CD14-positive monocyte (primary cell): Measurements from ENCODE around the gene PEX26. TPM values are rescaled to one million over a fixed set of nuclear protein-coding genes. Genes with fewer than 3 reads are reported as not detected.
"Not testable (repeated sequence)": the region's sequence is repeated elsewhere in the genome, so short reads cannot be mapped to it uniquely, and the experiment has no call there.

Experiments used
- DNase-seq, 3 donors: peaks; one replicate each; pipeline ENCODE4 v3.0.0-alpha.2; 2011 to 2022
- H2AFZ ChIP-seq: 2 replicates; pipeline ENCODE4 v1.6.0; 2012; ENCODE audit warnings: mild to moderate bottlenecking, low read depth, low read length, inconsistent platforms; ENCODE audit not compliant: insufficient read depth, poor library complexity, severe bottlenecking
- H3K27ac ChIP-seq, 2 donors: 1 replicate in 1 of 2; 2 replicates in 1 of 2; pipeline ENCODE4 v1.5.1; 2012 to 2013; ENCODE audit warnings: low read length in 2 of 2, control low read depth in 1 of 2, inconsistent platforms in 1 of 2, low read depth in 1 of 2, mild to moderate bottlenecking in 1 of 2
- H3K27me3 ChIP-seq, 2 donors: one replicate each; pipeline versions ENCODE4 v1.6.0 to v1.6.1; 2011 to 2013; ENCODE audit warnings: low read length in 2 of 2; ENCODE audit not compliant: control insufficient read depth in 2 of 2, insufficient read depth in 2 of 2
- H3K36me3 ChIP-seq, 2 donors: replicated peaks in 1 of 2; 1 replicate in 1 of 2; 2 replicates in 1 of 2; pipeline versions ENCODE4 v1.5.1 to v1.6.1; 2012 to 2013; ENCODE audit warnings: low read length in 2 of 2, control low read depth in 1 of 2, inconsistent platforms in 1 of 2, mild to moderate bottlenecking in 1 of 2; ENCODE audit not compliant: insufficient read depth in 2 of 2, control insufficient read depth in 1 of 2
- H3K4me1 ChIP-seq, 2 donors: 1 replicate in 1 of 2; 2 replicates in 1 of 2; pipeline versions ENCODE4 v1.5.1 to v1.6.1; 2012 to 2013; ENCODE audit warnings: low read length in 2 of 2, control low read depth in 1 of 2, inconsistent platforms in 1 of 2, mild to moderate bottlenecking in 1 of 2, moderate library complexity in 1 of 2; ENCODE audit not compliant: insufficient read depth in 2 of 2, control insufficient read depth in 1 of 2
- H3K4me2 ChIP-seq: replicated peaks from 2 replicates; pipeline ENCODE3; 2012; ENCODE audit warnings: low read length, moderate library complexity, mild to moderate bottlenecking; ENCODE audit not compliant: poor library complexity, severe bottlenecking; ENCODE audit errors: extremely low read depth
- H3K4me3 ChIP-seq, 3 experiments: fragments of 200-600 bp in 1 of 3; sonication (generic) in 1 of 3; replicated peaks in 1 of 3; 1 replicate in 2 of 3; 2 replicates in 1 of 3; pipeline ENCODE4 v1.5.1; 2011 to 2013; ENCODE audit warnings: low read length in 3 of 3, mild to moderate bottlenecking in 3 of 3, control low read depth in 2 of 3, low read depth in 2 of 3, inconsistent platforms in 1 of 3, moderate library complexity in 1 of 3
- H3K79me2 ChIP-seq: 2 replicates; pipeline ENCODE4 v1.6.0; 2012; ENCODE audit warnings: mild to moderate bottlenecking, control low read depth, inconsistent platforms, low read length, moderate library complexity; ENCODE audit not compliant: insufficient read depth
- H3K9ac ChIP-seq: 2 replicates; pipeline ENCODE4 v1.6.0; 2017; ENCODE audit warnings: low read length, mild to moderate bottlenecking; ENCODE audit not compliant: insufficient read depth, poor library complexity, severe bottlenecking
- H3K9me3 ChIP-seq, 2 donors: replicated peaks in 1 of 2; 1 replicate in 1 of 2; 2 replicates in 1 of 2; pipeline versions ENCODE4 v1.5.1 to v1.6.1; 2012 to 2013; ENCODE audit warnings: low read length in 2 of 2, control low read depth in 1 of 2; ENCODE audit not compliant: control insufficient read depth in 1 of 2, insufficient read depth in 1 of 2
- H4K20me1 ChIP-seq: 2 replicates; pipeline ENCODE4 v1.6.0; 2012; ENCODE audit warnings: mild to moderate bottlenecking, low read length, control low read depth, moderate library complexity; ENCODE audit not compliant: insufficient read depth
- H3K27ac Mint-ChIP-seq, 7 donors: one replicate each; pipeline ENCODE4 v1.8.0; 2020; ENCODE audit warnings: mild to moderate bottlenecking in 7 of 7, mixed read lengths in 7 of 7, moderate library complexity in 6 of 7, inconsistent platforms in 2 of 7
- H3K27me3 Mint-ChIP-seq, 3 donors: one replicate each; pipeline ENCODE4 v1.8.0; 2021 to 2022; ENCODE audit warnings: low read depth in 3 of 3, mild to moderate bottlenecking in 3 of 3, mixed read lengths in 3 of 3, moderate library complexity in 3 of 3, inconsistent platforms in 1 of 3
- H3K36me3 Mint-ChIP-seq, 2 donors: one replicate each; pipeline ENCODE4 v1.8.0; 2020; ENCODE audit warnings: mixed read lengths in 2 of 2, inconsistent platforms in 1 of 2, mild to moderate bottlenecking in 1 of 2
- H3K4me1 Mint-ChIP-seq: one replicate; pipeline ENCODE4 v1.8.0; 2020; ENCODE audit warnings: mild to moderate bottlenecking, mixed read lengths
- H3K4me3 Mint-ChIP-seq, 2 donors: one replicate each; pipeline ENCODE4 v1.8.0; 2020; ENCODE audit warnings: mild to moderate bottlenecking in 2 of 2, mixed read lengths in 2 of 2, moderate library complexity in 1 of 2
- H3K9me3 Mint-ChIP-seq, 7 donors: one replicate each; pipeline ENCODE4 v1.8.0; 2020 to 2022; ENCODE audit warnings: mixed read lengths in 7 of 7, mild to moderate bottlenecking in 6 of 7, moderate library complexity in 6 of 7, inconsistent platforms in 2 of 7
- WGBS: methylation state at CpG from one replicate; pipeline ENCODE4 v1.1.5; 2013; ENCODE audit warnings: missing lambda C conversion rate; ENCODE audit not compliant: insufficient coverage; 5-methylcytosine and 5-hydroxymethylcytosine counted together
- intact Hi-C, 2 donors: fragments of 100-400 bp; cut with micrococcal nuclease; formaldehyde crosslinking; loops; one replicate each; pipeline versions ENCODE4 v1.15.0 to v1.15.1; 2023
- polyA plus RNA-seq, 3 donors: library from polyadenylated mRNA; depleted of rRNA in 1 of 3; unstranded in 2 of 3; stranded (reverse) in 1 of 3; fragments of 300-500 nt in 2 of 3; fragments of >200 nt in 1 of 3; fragmentation: Illumina TruSeq in 2 of 3; gene quantifications; 1 replicate in 2 of 3; 2 replicates in 1 of 3; pipeline ENCODE4 v1.2.3, GENCODE V29; 2012 to 2021
- TF ChIP-seq, protein P1 (sequence below): fragments of 200-600 bp; IDR thresholded peaks from one replicate; pipeline ENCODE4 v1.8.0; 2022; ENCODE audit warnings: antibody characterized with exemption, mild to moderate bottlenecking

PEX26 gene
- polyA plus RNA-seq, 3 donors: 3.4 to 8.6 (median 3.7) TPM

DNA sequence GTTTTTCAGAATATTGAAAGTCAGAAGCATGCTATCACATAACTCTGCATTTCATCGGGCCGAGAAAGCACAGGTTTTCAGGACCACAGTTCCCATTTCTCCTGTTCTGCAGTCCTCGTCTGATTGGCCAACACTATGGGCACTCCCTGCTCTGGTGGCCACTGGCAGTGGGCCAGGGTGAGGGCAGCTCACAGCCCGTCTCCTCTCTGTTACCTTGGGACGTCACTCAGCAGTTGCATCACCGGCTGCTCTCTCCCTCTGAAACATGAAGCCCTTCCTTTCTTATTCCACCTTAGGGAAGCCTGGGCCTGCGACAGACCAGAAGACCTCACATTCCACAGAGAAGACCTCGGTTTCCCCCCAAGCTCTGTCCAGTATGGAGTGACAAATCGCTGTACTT lies 42.0 kb upstream of the PEX26 start:
- H3K27ac Mint-ChIP-seq: no peak overlapping the region
- H3K27me3 Mint-ChIP-seq: peaks cover 0 to 5% (median 3%) of the 10 kb centered on the region in 3 donors

DNA sequence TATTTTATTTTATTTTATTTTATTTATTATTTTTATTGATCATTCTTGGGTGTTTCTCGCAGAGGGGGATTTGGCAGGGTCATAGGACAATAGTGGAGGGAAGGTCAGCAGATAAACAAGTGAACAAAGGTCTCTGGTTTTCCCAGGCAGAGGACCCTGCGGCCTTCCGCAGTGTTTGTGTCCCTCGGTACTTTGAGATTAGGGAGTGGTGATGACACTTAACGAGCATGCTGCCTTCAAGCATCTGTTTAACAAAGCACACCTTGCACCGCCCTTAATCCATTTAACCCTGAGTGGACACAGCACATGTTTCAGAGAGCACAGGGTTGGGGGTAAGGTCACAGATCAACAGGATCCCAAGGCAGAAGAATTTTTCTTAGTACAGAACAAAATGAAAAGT lies 36.9 kb upstream of the PEX26 start:
- H3K79me2 ChIP-seq, H3K4me1 Mint-ChIP-seq, H3K27me3 Mint-ChIP-seq, H3K27ac ChIP-seq, H2AFZ ChIP-seq, H3K9me3 Mint-ChIP-seq, DNase-seq, H3K9me3 ChIP-seq, H4K20me1 ChIP-seq, H3K4me3 ChIP-seq, H3K27me3 ChIP-seq, H3K9ac ChIP-seq, H3K4me1 ChIP-seq, H3K4me2 ChIP-seq, H3K36me3 Mint-ChIP-seq, intact Hi-C loops, H3K27ac Mint-ChIP-seq, H3K4me3 Mint-ChIP-seq, H3K36me3 ChIP-seq: not testable (repeated sequence)
- WGBS: no CpG with 5 or more reads among the region's 6 CpGs

More for the DNA sequence above, 42.0 kb upstream of the PEX26 start:
- no peak overlapping the region for H3K4me3 Mint-ChIP-seq
- TF ChIP-seq, protein P1, sequence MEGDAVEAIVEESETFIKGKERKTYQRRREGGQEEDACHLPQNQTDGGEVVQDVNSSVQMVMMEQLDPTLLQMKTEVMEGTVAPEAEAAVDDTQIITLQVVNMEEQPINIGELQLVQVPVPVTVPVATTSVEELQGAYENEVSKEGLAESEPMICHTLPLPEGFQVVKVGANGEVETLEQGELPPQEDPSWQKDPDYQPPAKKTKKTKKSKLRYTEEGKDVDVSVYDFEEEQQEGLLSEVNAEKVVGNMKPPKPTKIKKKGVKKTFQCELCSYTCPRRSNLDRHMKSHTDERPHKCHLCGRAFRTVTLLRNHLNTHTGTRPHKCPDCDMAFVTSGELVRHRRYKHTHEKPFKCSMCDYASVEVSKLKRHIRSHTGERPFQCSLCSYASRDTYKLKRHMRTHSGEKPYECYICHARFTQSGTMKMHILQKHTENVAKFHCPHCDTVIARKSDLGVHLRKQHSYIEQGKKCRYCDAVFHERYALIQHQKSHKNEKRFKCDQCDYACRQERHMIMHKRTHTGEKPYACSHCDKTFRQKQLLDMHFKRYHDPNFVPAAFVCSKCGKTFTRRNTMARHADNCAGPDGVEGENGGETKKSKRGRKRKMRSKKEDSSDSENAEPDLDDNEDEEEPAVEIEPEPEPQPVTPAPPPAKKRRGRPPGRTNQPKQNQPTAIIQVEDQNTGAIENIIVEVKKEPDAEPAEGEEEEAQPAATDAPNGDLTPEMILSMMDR: no peak
- H3K9me3 Mint-ChIP-seq: peaks cover 0 to 3% (median 0%) of the 10 kb centered on the region in 7 donors
- Histone ChIP-seq H3K27me3 (no peaks in the 10 kb centered on the region), H3K79me2 (no peaks in the 10 kb centered on the region), H3K9ac (no peak overlapping the region), H3K9me3 (no peaks in the 10 kb centered on the region), H3K4me3 (no peak overlapping the region), H2AFZ (peak overlapping the region; percentile 35), H3K27ac (no peak overlapping the region), H3K4me2 (no peak overlapping the region), H4K20me1 (no peaks in the 10 kb centered on the region), H3K4me1 (no peaks in the 10 kb centered on the region), H3K36me3 (no peaks in the 10 kb centered on the region)
- H3K4me1 Mint-ChIP-seq: peaks cover 3% of the 10 kb centered on the region
- H3K36me3 Mint-ChIP-seq: no peaks in the 10 kb centered on the region
- intact Hi-C loops: no loop called here
- DNase-seq: no peak
- 52% methylated on average over 6 of the region's 9 CpGs for WGBS
